CD4-positive, alpha-beta T cell treated with Interleukin-17A for 4 hours (primary cell): ENCODE measurements around the gene GRIA2.

Experiments
- DNase-seq: peaks from one replicate; pipeline ENCODE4 v3.0.0-alpha.2; 2020; ENCODE audit warnings: mixed read lengths

Gene GRIA2

DNA sequence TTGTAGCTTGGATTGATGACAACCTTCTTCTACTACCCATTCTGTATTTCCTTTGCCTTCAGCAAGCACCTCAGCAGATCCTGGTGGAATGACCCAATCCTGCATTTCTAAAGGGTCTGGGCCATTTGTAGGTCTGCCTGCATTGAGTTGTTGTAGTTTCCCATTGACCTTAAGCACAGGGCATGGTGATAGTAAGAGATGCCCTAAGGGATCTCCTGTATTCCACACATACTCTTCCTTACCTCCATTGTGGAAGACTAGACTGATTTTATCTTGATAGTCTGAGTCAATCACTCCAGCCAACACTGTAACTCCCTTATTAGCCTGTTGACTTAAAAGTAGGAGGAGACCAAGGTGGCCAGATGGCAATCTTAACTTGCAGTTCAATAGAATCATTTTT, 184.5 kb downstream of the GRIA2 start:
- no peak for DNase-seq
